Liver (tissue), 9 donors: ENCODE measurements around the gene NEK11. TPM values are rescaled to one million over a fixed set of nuclear protein-coding genes. Genes with fewer than 3 reads are reported as not detected.

Experiments used
- DNase-seq: peaks from one replicate; pipeline ENCODE4 v3.0.0-alpha.2; 2017; ENCODE audit warnings: low spot score
- H3K27ac ChIP-seq, 2 donors: one replicate each; pipeline ENCODE4 v1.7.0; 2013; ENCODE audit warnings: inconsistent platforms in 2 of 2, low read length in 2 of 2, control low read depth in 1 of 2, low read depth in 1 of 2, mild to moderate bottlenecking in 1 of 2
- H3K27me3 ChIP-seq, 4 donors: one replicate each; pipeline versions ENCODE4 v1.6.1 to v1.7.0; 2013; ENCODE audit warnings: low read length in 3 of 4, inconsistent platforms in 1 of 4, mild to moderate bottlenecking in 1 of 4, moderate library complexity in 1 of 4; ENCODE audit not compliant: control insufficient read depth in 4 of 4, insufficient read depth in 4 of 4
- H3K36me3 ChIP-seq, 4 donors: one replicate each; pipeline versions ENCODE4 v1.6.1 to v1.7.0; 2013; ENCODE audit warnings: low read length in 3 of 4, mild to moderate bottlenecking in 3 of 4, low read depth in 1 of 4, moderate library complexity in 1 of 4; ENCODE audit not compliant: control insufficient read depth in 4 of 4, insufficient read depth in 3 of 4
- H3K4me1 ChIP-seq, 4 donors: one replicate each; pipeline versions ENCODE4 v1.6.1 to v1.7.0; 2013; ENCODE audit warnings: low read length in 3 of 4, mild to moderate bottlenecking in 3 of 4, moderate library complexity in 1 of 4; ENCODE audit not compliant: control insufficient read depth in 4 of 4, insufficient read depth in 4 of 4
- H3K4me3 ChIP-seq, 3 donors: one replicate each; pipeline versions ENCODE4 v1.6.1 to v1.7.0; 2013; ENCODE audit warnings: low read length in 3 of 3, control low read depth in 1 of 3, low read depth in 1 of 3, mild to moderate bottlenecking in 1 of 3
- H3K9ac ChIP-seq, 2 donors: one replicate each; pipeline ENCODE4 v1.7.0; 2013; ENCODE audit warnings: low read length in 2 of 2, mild to moderate bottlenecking in 2 of 2, moderate library complexity in 2 of 2, control low read depth in 1 of 2, low read depth in 1 of 2
- H3K9me3 ChIP-seq, 4 donors: one replicate each; pipeline versions ENCODE4 v1.6.1 to v1.7.0; 2013; ENCODE audit warnings: low read length in 3 of 4; ENCODE audit not compliant: control insufficient read depth in 4 of 4
- CTCF ChIP-seq: fragments of 150-350 bp; IDR thresholded peaks from 2 replicates; pipeline ENCODE4 v1.5.1; 2017; ENCODE audit warnings: improper control_type of control experiment, low read depth, low read length; ENCODE audit not compliant: missing input control
- EGR1 ChIP-seq, 2 donors: IDR thresholded peaks; 2 replicates each; pipeline ENCODE4 v1.6.1; 2016 to 2018; ENCODE audit warnings: antibody characterized with exemption in 2 of 2, low read depth in 2 of 2
- FOXA1 ChIP-seq: IDR thresholded peaks from 2 replicates; pipeline ENCODE4 v1.6.1; 2016; ENCODE audit warnings: antibody characterized with exemption
- FOXA2 ChIP-seq: IDR thresholded peaks from 2 replicates; pipeline ENCODE4 v1.6.1; 2016; ENCODE audit warnings: antibody characterized with exemption
- GABPA ChIP-seq, 2 donors: IDR thresholded peaks in 1 of 2; conservative IDR thresholded peaks in 1 of 2; 2 replicates each; pipeline ENCODE4 v1.6.1; 2016; ENCODE audit warnings: antibody characterized with exemption in 2 of 2, mild to moderate bottlenecking in 1 of 2, moderate library complexity in 1 of 2
- HNF4A ChIP-seq, 2 donors: conservative IDR thresholded peaks; 2 replicates each; pipeline ENCODE4 v1.6.1; 2016; ENCODE audit warnings: antibody characterized with exemption in 2 of 2, mild to moderate bottlenecking in 2 of 2
- HNF4G ChIP-seq: IDR thresholded peaks from 2 replicates; pipeline ENCODE4 v1.6.1; 2016; ENCODE audit warnings: antibody characterized with exemption
- JUND ChIP-seq, 2 donors: IDR thresholded peaks; 2 replicates each; pipeline ENCODE4 v1.6.1; 2016; ENCODE audit warnings: antibody characterized with exemption in 2 of 2
- MAX ChIP-seq: IDR thresholded peaks from 2 replicates; pipeline ENCODE4 v1.6.1; 2016; ENCODE audit warnings: antibody characterized with exemption
- NR2F2 ChIP-seq: IDR thresholded peaks from 2 replicates; pipeline ENCODE4 v1.6.1; 2016; ENCODE audit warnings: antibody characterized with exemption
- RAD21 ChIP-seq, 2 donors: IDR thresholded peaks; 2 replicates each; pipeline ENCODE4 v1.6.1; 2016; ENCODE audit warnings: antibody characterized with exemption in 2 of 2, mild to moderate bottlenecking in 2 of 2
- REST ChIP-seq: IDR thresholded peaks from 2 replicates; pipeline ENCODE4 v1.6.1; 2016; ENCODE audit warnings: antibody characterized with exemption, mild to moderate bottlenecking
- RXRA ChIP-seq, 2 donors: IDR thresholded peaks; 2 replicates each; pipeline ENCODE4 v1.6.1; 2017 to 2018; ENCODE audit warnings: antibody characterized with exemption in 2 of 2, mild to moderate bottlenecking in 1 of 2
- SP1 ChIP-seq: IDR thresholded peaks from 2 replicates; pipeline ENCODE4 v1.6.1; 2018; ENCODE audit warnings: antibody characterized with exemption, mild to moderate bottlenecking
- TAF1 ChIP-seq: conservative IDR thresholded peaks from 2 replicates; pipeline ENCODE4 v1.6.1; 2016; ENCODE audit warnings: antibody characterized with exemption, mild to moderate bottlenecking
- YY1 ChIP-seq: IDR thresholded peaks from 2 replicates; pipeline ENCODE4 v1.6.1; 2016; ENCODE audit warnings: antibody characterized with exemption, mild to moderate bottlenecking
- WGBS: extraction: QIAGEN DNeasy Blood & Tissue Kit; methylation state at CpG from one replicate; pipeline ENCODE4 v1.1.7; 2013; 5-methylcytosine and 5-hydroxymethylcytosine counted together
- polyA plus RNA-seq, 2 donors: library from polyadenylated mRNA; stranded (reverse) in 1 of 2; unstranded in 1 of 2; fragments of 200-250 nt in 1 of 2; fragments of >200 nt in 1 of 2; fragmentation: Nextera tagmentation in 1 of 2; extraction: Ambion mirVana in 1 of 2; gene quantifications; one replicate each; pipeline versions ENCODE4 v1.2.1 to v1.2.3, GENCODE V29; 2013 to 2015
- total RNA-seq, 2 donors: library from RNA; depleted of rRNA; stranded (reverse); fragments of >200 nt; gene quantifications; one replicate each; pipeline ENCODE4 v1.2.3, GENCODE V29; 2014
- TF ChIP-seq, protein P1 (sequence below): IDR thresholded peaks from 2 replicates; pipeline ENCODE4 v1.6.1; 2016; ENCODE audit warnings: antibody characterized with exemption
- TF ChIP-seq, protein P2 (sequence below): IDR thresholded peaks from 2 replicates; pipeline ENCODE4 v1.6.1; 2016; ENCODE audit warnings: antibody characterized with exemption
- donor health status: healthy.
- donor health status: healthy.
- donor health status: healthy.
- donor health status: healthy.
- donor health status: healthy.

Gene NEK11
- total and polyA plus RNA-seq, 4 donors: 0.35 to 0.92 (median 0.69) TPM

- WGBS: 83% methylated on average over 3 of the region's 3 CpGs
- DNase-seq: no peak
Measured at GRCh38 chr3:131228522-131228921, 201.8 kb downstream of the NEK11 start.

More at GRCh38 chr3:131228522-131228921, 201.8 kb downstream of the NEK11 start:
- no peak for TF ChIP-seq FOXA1
- no peak for TF ChIP-seq JUND (IDR thresholded peaks at IDR 0.05)
- TF ChIP-seq MAX: no peak
- no peak for TF ChIP-seq HNF4A (conservative IDR thresholded peaks at IDR 0.05)
- TF ChIP-seq, protein P1, sequence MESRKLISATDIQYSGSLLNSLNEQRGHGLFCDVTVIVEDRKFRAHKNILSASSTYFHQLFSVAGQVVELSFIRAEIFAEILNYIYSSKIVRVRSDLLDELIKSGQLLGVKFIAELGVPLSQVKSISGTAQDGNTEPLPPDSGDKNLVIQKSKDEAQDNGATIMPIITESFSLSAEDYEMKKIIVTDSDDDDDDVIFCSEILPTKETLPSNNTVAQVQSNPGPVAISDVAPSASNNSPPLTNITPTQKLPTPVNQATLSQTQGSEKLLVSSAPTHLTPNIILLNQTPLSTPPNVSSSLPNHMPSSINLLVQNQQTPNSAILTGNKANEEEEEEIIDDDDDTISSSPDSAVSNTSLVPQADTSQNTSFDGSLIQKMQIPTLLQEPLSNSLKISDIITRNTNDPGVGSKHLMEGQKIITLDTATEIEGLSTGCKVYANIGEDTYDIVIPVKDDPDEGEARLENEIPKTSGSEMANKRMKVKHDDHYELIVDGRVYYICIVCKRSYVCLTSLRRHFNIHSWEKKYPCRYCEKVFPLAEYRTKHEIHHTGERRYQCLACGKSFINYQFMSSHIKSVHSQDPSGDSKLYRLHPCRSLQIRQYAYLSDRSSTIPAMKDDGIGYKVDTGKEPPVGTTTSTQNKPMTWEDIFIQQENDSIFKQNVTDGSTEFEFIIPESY: no peak
- TF ChIP-seq YY1: no peak
- TF ChIP-seq RXRA (IDR thresholded peaks at IDR 0.05): no peak
- TF ChIP-seq FOXA2: no peak
- TF ChIP-seq EGR1 (IDR thresholded peaks at IDR 0.05; ENCODE audit: low read depth in 2 of 2): no peak
- no peak for TF ChIP-seq HNF4G
- TF ChIP-seq GABPA (IDR thresholded peaks at IDR 0.05 in 1 of 2, conservative IDR thresholded peaks at IDR 0.05 in 1 of 2): no peak
- TF ChIP-seq NR2F2: no peak
- TF ChIP-seq RAD21 (IDR thresholded peaks at IDR 0.05): no peak
- TF ChIP-seq TAF1: no peak
- TF ChIP-seq SP1: no peak
- no peak for TF ChIP-seq REST
- TF ChIP-seq, protein P2, sequence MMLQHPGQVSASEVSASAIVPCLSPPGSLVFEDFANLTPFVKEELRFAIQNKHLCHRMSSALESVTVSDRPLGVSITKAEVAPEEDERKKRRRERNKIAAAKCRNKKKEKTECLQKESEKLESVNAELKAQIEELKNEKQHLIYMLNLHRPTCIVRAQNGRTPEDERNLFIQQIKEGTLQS: no peak
- TF ChIP-seq CTCF: no peak
- no peak overlapping the region for H3K9ac ChIP-seq
- no peak overlapping the region for H3K27ac ChIP-seq
- H3K27me3 ChIP-seq: no peaks in the 10 kb centered on the region
- H3K4me3 ChIP-seq: no peak overlapping the region
- H3K36me3 ChIP-seq: no peaks in the 10 kb centered on the region
- no peaks in the 10 kb centered on the region for H3K9me3 ChIP-seq
- no peaks in the 10 kb centered on the region for H3K4me1 ChIP-seq
